Measurements from ENCODE around the gene RNF169. TPM values are rescaled to one million over a fixed set of nuclear protein-coding genes. Genes with fewer than 3 reads are reported as not detected.

Gene RNF169
- total and polyA plus RNA-seq, 2 of the 8 experiments (the other 6 are each of a cell fraction or from before 2014, with no cell fraction given) = 3.6 to 12.5 TPM

DNA sequence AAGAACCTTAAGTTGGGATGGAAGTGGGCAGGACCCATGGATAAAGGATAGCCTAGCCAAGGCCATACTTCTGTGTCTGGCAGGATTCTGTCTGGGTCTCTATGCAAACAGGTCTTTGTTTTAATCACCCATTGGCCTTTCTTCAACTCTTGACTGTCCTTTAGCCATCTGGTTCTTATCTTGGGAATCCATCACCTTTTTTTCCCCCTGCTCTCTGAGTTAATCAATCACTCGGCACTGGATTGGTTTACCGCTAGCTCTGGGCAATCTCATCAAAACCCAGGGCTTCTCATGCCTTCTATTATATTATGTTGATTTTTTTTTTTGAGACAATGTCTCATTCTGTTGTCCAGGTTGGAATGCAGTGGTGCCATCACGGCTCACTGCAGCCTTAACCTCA, 1.8 kb upstream of the RNF169 start (continued):
- TF ChIP-seq YY1 (IDR thresholded peaks at IDR 0.05; ENCODE audit: low read depth, low read length) (no peak), NANOG (IDR thresholded peaks at IDR 0.05; ENCODE audit: insufficient read depth, low read depth, low read length, poor library complexity, severe bottlenecking) (no peak)

Measured in H1 (cell line).